GM21576 (cell line): Measurements from ENCODE around the gene PIANP.
A peak's percentile ranks its signal among the peaks of the same experiment; 100 is the strongest.
"Not testable (repeated sequence)": the region's sequence is repeated elsewhere in the genome, so short reads cannot be mapped to it uniquely, and the experiment has no call there.

Source experiments
- ATAC-seq: cut with Tn5 transposase; IDR thresholded peaks from one replicate; pipeline ENCODE4 v1.9.1; 2021; ENCODE audit warnings: mild to moderate bottlenecking, moderate library complexity; ENCODE audit not compliant: unreplicated experiment

The PIANP gene

GRCh38 chr12:6708351-6708750, 7.7 kb upstream of the PIANP start:
- ATAC-seq: not testable (repeated sequence)

GRCh38 chr12:6703631-6704030, 3.0 kb upstream of the PIANP start:
- no peak for ATAC-seq

- ATAC-seq: no peak
Observed at GRCh38 chr12:6701078-6701768, 608 bp upstream of the PIANP start.

GRCh38 chr12:6699989-6700645, 498 bp downstream of the PIANP start:
- ATAC-seq: no peak

GRCh38 chr12:6699259-6699988, 1.2 kb downstream of the PIANP start:
- no peak for ATAC-seq

- no peak for ATAC-seq
Observed at GRCh38 chr12:6698352-6699046, 2.1 kb downstream of the PIANP start.

- ATAC-seq: no peak
Observed at GRCh38 chr12:6697584-6698351, 2.8 kb downstream of the PIANP start.

- ATAC-seq: no peak
Observed at GRCh38 chr12:6696690-6697583, 3.7 kb downstream of the PIANP start.

- no peak for ATAC-seq
Observed at GRCh38 chr12:6695313-6696045, 5.1 kb downstream of the PIANP start.

- no peak for ATAC-seq
Observed at GRCh38 chr12:6694701-6695100, 5.9 kb downstream of the PIANP start.

GRCh38 chr12:6693832-6694355, 6.7 kb downstream of the PIANP start:
- ATAC-seq: no peak

GRCh38 chr12:6692888-6693287, 7.7 kb downstream of the PIANP start:
- no peak for ATAC-seq

GRCh38 chr12:6691473-6691872, 9.1 kb downstream of the PIANP start:
- ATAC-seq: no peak

GRCh38 chr12:6688999-6689882, 11.4 kb downstream of the PIANP start, which contains the start of gene ZNF384:
ZNF384 (minus strand) TSS chr12:6689375; CDS start chr12:6679520, 9,855 bp downstream.
- peak; percentile 81 for ATAC-seq

- ATAC-seq: no peak
Observed at GRCh38 chr12:6688543-6688998, 12.0 kb downstream of the PIANP start.

GRCh38 chr12:6685814-6686213, 14.8 kb downstream of the PIANP start:
- no peak for ATAC-seq

GRCh38 chr12:6684609-6685008, 16.0 kb downstream of the PIANP start:
- ATAC-seq: no peak
